ENCODE data around the gene MST1R.

MST1R gene

DNA sequence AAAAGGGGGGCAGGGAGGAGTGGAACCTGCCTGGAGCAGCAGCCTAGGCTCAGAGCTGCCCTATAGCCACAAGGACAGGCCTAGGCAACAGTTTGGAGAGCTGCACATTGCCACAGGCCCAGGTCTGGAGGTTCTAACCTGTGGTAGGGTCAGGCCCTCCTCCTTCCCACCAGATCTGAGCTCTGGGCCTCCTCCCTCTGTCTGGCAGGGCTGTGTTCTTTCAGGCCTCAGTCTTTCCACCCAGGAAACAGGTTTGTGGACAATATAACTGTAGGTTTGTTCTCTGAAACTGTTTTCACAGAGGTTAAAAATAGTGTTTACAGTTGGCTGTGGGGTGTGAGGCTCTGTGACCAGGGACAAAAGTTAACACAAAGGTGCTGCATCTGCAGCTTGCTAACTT lies 25.0 kb downstream of the MST1R start:
- no peak for TF ChIP-seq CTCF (IDR thresholded peaks at IDR 0.05; ENCODE audit: insufficient read depth, low read length, poor library complexity, severe bottlenecking)
- Histone ChIP-seq H3K27me3 (replicated peaks; ENCODE audit: control insufficient read depth, insufficient read depth, low read length) (no peaks in the 10 kb centered on the region; the same call in 1 of the 2 replicates), H3K36me3 (ENCODE audit: control insufficient read depth, insufficient read depth, low read length) (no peaks in the 10 kb centered on the region), H3K4me3 (replicated peaks; ENCODE audit: low read depth, low read length) (no peak overlapping the region)
- no peak for DNase-seq (ENCODE audit: extremely low read depth, insufficient read length)

DNA sequence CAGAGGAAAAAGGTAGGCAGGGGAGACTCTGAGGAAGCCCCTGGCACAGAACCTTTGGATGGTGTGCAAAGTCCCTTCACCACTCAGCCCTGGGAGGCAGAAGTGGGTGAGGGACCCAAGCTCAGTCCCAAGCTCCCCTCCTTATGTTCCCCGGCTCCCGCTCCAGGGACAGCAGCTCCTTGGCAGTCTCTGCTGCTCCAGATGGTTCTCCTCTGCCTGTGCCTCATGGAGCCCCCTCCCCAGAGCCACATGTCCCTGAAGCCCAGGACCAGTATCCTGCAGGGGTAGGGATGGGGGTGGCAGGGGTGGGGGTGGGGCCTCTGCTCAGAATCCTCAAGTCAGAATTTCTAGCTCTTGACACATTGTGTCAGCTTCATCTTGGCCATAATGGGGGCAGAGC lies 26.0 kb downstream of the MST1R start:
- Histone ChIP-seq H3K36me3 (ENCODE audit: control insufficient read depth, insufficient read depth, low read length) (no peaks in the 10 kb centered on the region), H3K4me3 (replicated peaks; ENCODE audit: low read depth, low read length) (no peak overlapping the region), H3K27me3 (replicated peaks; ENCODE audit: control insufficient read depth, insufficient read depth, low read length) (no peaks in the 10 kb centered on the region; the same call in 1 of the 2 replicates)
- no peak for TF ChIP-seq CTCF (IDR thresholded peaks at IDR 0.05; ENCODE audit: insufficient read depth, low read length, poor library complexity, severe bottlenecking)
- no peak for DNase-seq (ENCODE audit: extremely low read depth, insufficient read length)

- no peak for DNase-seq (ENCODE audit: extremely low read depth, insufficient read length)
- no peak for TF ChIP-seq CTCF (IDR thresholded peaks at IDR 0.05; ENCODE audit: insufficient read depth, low read length, poor library complexity, severe bottlenecking)
- no peaks in the 10 kb centered on the region; the same call in 1 of the 2 replicates for H3K27me3 ChIP-seq (replicated peaks; ENCODE audit: control insufficient read depth, insufficient read depth, low read length)
- H3K4me3 ChIP-seq (replicated peaks; ENCODE audit: low read depth, low read length) = no peak overlapping the region
- H3K36me3 ChIP-seq (ENCODE audit: control insufficient read depth, insufficient read depth, low read length) = no peaks in the 10 kb centered on the region
Measured at GRCh38 chr3:49876567-49876966, 27.1 kb downstream of the MST1R start.

DNA sequence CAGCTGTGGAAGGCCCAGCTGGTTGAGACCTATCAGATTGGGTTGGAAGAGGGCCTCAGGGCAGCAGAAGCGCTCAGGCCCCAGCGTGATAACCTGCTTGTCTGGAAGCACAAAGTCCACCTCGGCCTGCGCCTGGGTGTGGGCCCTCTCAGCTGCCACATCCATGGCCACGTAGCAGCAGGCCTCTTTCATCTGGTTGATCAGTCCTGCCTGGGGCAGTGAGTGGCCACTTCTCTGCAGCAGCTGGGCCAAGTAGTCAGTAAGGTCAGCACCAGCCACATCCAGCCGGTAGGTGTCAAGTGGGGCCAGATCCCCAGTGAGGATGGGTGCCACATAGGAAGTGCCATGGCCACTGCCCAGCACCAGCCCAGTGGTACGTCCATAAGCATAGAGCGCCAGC lies 30.1 kb downstream of the MST1R start:
- DNase-seq (ENCODE audit: extremely low read depth, insufficient read length) = no peak
- no peak for TF ChIP-seq CTCF (IDR thresholded peaks at IDR 0.05; ENCODE audit: insufficient read depth, low read length, poor library complexity, severe bottlenecking)
- Histone ChIP-seq H3K27me3 (replicated peaks; ENCODE audit: control insufficient read depth, insufficient read depth, low read length) (peaks cover 3% of the 10 kb centered on the region; the same call in 1 of the 2 replicates), H3K36me3 (ENCODE audit: control insufficient read depth, insufficient read depth, low read length) (no peaks in the 10 kb centered on the region), H3K4me3 (replicated peaks; ENCODE audit: low read depth, low read length) (no peak overlapping the region)

DNA sequence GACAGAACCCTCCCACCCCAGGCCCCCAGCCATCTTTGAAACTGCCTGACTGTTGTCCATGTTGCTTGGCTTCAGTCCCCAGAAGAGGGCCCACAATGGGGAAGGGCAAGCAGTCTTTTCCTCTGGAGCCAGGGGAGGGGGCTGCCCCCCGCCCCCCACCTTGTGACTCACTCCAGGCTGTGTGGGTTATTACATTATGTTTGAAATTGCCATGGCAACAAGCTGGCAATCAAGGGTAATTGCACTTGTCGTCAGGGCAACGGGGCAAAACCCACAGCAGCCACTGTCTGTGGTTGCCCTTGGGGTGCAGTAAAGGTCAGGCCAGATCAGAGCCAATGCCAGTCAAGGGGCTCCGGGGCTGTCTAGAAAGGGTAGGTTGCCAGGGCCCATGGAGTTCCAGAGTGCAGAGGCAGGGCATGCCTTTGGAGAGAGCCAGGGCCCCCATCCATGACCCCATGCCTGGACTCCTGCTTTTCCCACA lies 30.8 kb downstream of the MST1R start:
- no peak for DNase-seq (ENCODE audit: extremely low read depth, insufficient read length)
- Histone ChIP-seq H3K4me3 (replicated peaks; ENCODE audit: low read depth, low read length) (no peak overlapping the region), H3K36me3 (ENCODE audit: control insufficient read depth, insufficient read depth, low read length) (no peaks in the 10 kb centered on the region), H3K27me3 (replicated peaks; ENCODE audit: control insufficient read depth, insufficient read depth, low read length) (peaks cover 4% of the 10 kb centered on the region)
- TF ChIP-seq CTCF (IDR thresholded peaks at IDR 0.05; ENCODE audit: insufficient read depth, low read length, poor library complexity, severe bottlenecking) = no peak
